Stimulated activated CD4-positive, alpha-beta T cell treated with anti-CD3 and anti-CD28 coated beads, Interleukin-4, amount 100 ng/mL, for 24 hours (primary cell): Measurements from ENCODE around the gene SUN1.
A peak's percentile ranks its signal among the peaks of the same experiment; 100 is the strongest.
"Not testable (repeated sequence)": the region's sequence is repeated elsewhere in the genome, so short reads cannot be mapped to it uniquely, and the experiment has no call there.

ENCODE experiments used
- DNase-seq: peaks from one replicate; pipeline ENCODE4 v3.0.0-alpha.2; 2020

SUN1 gene

DNA sequence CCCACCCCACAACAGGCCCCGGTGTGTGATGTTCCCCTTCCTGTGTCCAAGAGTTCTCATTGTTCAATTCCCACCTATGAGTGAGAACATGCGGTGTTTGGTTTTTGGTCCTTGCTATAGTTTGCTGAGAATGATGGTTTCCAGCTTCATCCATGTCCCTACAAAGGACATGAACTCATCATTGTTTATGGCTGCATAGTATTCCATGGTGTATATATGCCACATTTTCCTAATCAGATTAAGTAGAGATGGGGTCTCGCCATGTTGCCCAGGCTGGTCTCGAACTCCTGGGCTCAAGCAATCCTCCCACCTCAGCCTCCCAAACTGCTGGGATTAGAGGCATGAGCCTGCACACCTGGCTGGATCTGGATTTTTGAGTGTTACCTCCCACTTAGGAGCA is 28.5 kb upstream of the SUN1 start:
- not testable (repeated sequence) for DNase-seq

DNA sequence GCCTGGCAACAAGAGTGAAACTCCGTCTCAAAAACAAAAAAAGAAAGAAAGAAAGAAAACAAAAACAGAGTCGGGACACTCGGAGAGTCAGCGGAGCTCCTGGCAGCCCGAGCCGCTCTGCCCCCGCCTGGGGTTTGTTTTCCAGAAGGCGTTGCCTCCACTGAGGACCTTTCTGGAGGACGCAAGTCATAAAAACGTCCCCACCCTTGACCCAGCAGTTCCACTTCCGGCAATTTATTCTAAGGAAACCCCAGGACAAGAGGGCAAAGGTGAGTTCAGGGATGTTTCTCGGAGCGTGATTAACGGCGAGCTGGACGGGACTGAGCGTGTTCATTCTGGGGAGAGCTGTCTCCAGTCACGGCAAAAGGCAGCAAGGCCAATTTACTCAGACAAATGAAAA is 27.0 kb upstream of the SUN1 start:
- no peak for DNase-seq

DNA sequence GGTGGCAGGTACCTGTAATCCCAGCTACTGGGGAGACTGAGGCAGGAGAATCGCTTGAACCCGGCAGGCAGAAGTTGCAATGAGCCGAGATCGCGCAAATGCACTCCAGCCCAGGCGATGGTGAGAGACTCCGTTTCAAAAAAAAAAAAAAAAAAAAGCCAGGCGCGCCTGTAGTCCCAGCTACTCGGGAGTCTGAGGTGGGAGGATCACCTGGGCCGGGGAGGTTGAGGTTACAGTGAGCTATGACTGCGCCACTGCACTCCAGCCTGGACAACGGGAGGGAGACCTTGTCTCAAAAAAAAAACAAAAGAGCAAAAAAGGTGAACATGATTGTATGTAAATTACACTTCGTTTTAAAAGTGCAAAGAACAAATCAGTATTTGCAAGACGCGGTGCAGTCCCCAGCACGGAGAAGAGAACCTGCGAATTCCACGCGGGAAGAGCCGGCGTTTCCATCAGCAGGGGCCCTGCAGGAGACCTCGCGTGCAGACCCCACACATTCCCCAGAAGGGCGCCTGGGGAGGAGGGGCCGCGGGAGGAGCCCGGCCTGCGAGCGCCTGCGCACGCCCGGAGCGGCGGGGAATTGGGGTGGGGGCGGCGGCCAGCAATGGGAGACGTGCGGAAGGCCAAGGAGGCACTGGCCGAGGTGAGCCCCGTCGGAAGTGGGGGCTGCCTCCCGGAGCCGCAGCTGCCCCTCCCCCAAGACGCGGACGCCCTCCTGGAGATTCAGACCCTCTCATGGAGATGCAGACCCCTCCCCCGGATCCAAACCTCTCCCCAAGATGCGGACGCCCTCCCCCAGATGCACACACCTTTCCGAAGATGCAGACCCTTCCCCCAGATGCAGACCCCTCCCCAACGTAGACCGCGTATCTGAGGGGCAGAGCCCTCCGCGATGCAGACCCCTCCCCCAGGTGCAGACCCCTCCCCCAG is 16.7 kb upstream of the SUN1 start:
- no peak for DNase-seq

DNA sequence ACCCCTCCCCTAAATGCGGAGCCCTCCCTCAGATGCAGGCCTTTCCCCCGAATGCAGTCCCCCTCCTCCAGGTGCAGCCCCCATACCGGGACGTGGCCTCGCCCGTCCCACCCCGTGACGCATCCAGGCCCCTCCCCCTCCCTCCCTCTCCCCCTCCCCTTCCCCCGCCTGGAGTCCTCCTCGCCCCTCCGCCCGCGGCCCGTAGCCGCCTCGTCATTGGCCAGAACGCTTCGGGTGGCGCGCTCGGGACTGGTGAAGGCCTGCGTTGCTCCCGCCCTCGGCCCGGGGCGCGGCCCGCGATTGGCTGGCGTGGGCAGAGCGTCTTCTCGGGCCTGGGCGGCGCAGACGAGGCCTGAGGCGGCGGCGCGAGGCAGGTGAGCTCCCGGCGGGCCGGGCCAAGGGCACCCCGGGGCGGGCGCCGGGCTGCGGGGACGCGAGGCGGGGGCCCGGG is 16.0 kb upstream of the SUN1 start:
- DNase-seq: peak; percentile 96

DNA sequence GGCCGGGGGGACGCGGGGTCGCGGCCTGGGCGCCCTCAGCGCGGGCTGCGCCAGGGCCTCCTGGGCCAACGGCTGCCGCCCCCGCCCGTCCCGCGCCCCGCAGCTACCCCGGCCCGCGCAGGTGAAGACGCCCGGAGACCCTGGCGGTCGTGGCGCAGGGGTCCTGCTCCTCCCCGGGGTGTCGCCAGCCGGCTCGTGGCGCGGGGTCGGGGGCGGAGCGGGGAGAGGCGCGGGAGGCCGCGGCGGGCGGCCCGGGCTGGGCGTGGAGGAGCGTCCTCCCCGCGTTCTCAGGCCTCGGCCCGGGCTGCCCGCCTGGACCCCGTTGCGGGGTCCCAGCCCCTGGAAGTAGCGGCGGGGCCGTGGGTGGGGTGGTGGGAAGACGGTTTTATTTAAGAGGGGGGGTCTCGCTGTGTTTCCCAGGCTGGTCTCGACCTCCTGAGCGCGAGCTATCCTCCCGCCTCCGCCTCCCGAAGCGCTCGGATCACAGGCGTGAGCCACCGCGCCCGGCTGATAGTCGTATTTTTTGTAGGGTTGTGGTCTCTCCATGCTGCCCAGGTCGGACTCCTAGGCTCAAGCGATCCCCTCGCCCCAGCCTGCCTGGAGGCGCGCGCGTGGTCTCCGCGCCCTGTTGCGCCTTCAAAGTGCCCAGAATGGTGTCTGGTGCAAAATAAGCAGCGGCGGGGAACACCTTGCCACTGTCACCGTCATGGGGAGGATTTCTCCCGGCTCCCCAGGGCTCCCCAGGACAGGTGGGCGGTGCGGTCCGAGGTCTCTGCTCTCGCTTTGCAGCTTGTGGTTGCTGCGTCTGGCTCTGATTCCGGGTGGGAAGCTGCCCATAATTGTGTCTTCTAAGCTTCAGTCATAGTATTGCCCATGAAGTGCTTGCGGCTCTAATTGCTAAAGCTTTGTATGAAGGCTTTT is 15.3 kb upstream of the SUN1 start:
- DNase-seq: peak; percentile 64

DNA sequence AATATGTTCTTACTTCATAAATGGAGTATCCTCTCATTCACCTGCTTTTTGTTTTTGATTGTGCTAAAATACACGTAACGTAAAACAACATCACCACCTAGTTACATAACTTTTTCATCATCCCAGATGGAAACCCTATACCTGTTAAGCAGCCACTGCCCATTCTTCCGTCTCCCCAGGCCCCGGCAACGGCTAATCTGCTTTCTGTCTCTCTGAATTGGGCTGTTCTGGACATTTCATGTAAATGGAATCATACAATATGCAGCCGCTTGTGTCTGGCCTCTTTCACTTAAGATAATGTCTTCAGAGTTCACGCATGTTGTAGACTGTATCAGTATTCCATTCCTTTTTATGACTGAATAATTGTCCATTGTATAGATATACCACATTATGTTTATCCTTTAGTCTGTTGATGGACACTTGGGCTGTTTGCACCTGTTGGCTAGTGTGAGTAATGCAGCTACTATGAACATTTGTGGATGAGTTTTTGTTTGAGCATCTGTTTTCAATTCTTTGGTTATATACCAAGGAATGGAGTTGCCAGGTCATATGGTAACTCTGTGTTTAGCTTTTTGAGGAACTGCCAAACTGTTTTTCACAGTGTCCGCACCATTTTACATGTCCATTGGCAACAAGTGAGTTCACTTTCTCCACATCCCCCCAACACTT is 14.1 kb upstream of the SUN1 start:
- DNase-seq: no peak

DNA sequence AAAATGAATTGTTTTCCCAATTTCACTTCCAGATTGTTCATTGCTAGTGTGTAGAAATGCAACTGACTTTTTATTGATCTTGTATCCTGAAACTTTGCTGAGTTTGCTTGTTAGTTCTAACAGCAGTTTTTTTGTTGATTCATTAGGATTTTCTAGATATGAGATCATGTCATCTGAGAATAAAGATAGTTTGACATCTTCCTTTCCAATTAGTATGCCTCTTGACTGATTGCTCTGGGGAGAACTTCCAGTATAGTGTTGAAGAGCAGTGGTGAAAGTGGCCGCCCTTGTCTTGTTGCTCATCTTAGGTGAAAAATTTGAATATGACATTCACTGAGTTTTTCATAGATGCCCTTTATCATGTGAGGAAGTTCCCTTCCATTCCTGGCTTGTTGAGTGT is 11.9 kb upstream of the SUN1 start:
- DNase-seq: no peak

DNA sequence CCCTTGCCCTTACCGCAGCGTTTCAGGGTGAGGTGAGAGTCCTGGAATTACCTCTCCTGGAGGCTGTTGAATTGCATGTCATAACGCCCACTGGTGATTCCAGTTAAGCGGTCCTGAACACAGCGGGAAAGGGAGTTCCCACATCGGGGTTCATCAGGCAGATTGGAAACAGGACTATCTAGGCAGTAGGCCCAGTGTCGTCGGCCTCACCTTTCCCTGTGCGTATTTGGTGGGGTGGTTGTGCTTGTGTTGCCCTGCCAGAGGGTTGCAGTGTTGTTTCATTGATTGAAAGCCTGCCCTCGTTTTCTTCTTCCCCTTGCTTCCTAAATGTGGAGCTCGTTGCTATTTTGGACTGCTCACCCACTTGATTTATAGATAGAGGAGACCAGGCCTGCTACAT is 10.6 kb upstream of the SUN1 start:
- DNase-seq: no peak

DNA sequence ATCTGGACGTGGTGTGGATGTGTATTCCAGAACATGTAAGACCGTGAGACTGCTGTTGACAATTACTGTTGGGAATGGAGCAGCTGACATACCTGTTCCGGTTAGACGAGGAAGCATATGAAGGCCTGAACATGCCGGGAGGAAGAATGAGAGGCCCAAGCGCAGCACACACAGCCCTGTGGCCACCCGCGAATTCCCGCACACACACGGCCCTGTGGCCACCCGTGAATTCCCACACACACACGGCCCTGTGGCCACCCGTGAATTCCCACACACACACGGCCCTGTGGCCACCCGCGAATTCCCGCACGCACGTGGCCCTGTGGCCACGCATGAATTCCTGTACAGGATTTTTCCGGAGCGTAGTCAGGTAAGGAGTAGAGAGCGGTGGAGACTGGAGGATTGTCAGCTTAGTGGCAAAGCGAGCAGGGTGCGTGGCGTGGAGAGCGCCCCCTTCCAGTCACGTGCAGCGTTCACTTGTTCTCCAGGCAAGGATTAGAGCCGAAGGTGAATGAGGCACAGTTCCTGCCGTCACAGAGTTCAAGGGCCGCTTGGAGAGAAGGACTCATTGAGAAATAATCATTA is 9.5 kb upstream of the SUN1 start:
- DNase-seq: no peak

DNA sequence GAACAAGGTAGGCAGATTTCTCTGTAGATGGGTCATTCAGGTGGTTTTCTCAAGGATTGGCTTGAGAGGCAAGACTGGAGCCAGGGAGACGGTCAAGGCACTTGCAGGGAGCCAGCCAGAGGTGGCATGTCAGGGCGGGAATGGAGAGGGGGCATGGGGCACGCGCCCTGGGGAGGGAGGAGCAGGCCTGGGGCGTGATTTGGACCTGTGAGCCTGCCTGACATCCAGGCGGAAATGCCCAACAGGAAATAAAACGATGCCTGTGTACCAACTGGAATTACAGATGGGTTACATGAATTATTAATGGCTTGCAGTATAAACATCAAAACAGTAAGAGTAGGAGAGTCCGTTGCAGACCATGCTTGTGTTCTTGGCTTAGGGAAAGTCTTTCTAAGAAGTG is 8.6 kb upstream of the SUN1 start:
- no peak for DNase-seq

DNA sequence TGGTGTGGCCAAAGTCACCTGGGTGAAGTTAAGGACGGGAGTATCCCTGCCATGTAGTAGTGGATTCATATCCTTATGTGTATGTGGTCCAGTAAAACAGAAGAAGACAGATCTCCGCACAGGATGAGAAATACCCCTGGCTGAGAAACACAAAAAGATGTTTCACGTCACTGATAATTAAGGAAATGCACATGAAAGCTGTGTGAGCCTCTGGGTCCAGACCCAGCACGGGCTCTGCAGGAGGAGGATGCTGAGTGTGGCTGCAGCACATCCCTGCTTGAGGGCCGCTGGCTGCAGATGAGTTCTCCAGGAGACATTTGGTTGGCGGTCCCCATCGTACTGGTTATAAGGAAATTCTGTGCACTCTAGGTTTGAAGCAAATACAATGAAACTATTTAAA is 8.2 kb upstream of the SUN1 start:
- no peak for DNase-seq

DNA sequence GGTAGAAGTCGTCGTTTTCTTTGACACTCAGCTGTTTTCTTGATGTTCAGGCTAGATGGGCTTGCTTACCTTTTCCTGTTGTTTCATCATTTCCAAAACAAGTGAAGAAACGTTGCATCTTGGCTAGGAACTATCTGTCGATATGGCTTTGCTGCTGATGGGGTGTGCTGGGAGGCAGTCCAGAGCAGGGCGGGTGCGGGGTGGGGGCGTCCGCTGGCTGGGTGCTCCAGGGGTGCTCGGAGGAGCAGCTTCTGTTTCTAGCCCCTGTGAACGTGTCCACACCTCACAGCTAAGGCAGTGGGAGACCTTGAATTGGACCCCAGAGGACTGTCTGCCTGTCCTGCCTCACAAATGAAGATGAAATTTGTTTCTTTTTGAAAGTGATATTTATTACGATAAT is 7.6 kb upstream of the SUN1 start:
- no peak for DNase-seq

DNA sequence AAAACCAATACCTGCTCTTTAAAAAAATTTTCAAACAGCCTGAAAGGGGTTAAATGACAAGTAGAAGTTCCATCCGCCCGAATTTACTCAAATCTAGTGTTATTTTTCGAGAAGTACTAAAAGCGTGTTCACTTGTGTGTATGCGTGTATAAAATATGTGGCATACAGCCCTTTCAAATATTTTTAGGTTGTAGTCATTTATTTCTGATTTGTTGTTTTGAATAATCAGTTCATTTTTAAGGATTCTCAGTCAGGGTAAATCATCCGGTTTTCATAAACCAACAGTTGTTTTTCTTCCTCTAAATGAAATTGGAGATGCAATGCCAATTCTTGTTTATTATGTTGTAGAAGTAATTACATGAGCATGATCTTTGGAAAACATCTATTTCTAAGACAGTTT is 6.9 kb upstream of the SUN1 start:
- DNase-seq: no peak

DNA sequence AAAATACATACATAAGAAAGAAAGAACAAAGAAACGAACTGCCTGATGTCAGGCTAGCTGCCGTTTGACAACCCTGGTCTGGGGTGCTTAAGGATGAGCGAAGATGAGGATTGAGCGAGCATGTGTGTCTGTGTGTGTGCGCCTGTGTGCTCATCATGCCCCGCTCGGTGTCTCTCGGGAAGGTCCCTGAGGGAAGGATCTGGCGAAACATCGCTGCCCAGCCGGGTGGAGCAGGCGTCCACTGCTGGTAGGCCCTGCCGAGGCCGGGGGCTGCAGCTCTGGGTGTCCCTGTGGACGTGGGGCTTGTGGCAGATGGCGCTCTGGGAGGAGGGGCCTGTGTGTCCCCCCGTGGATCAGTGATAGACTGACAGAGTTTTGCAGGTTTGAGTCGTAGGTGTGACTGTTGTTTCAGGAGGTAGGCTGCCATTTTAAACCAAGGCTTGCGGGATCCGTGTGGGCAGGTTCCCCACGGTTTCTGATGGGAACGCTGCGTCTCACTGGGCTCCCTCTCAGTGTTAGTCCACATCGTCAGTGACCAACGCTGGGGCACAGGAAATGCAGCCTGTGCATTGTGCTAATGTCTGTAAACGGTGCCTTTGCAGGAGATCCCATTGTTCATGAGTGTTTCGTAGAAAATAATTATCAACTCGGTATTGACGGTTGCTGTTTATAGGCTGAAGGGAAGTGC is 5.9 kb upstream of the SUN1 start:
- no peak for DNase-seq

DNA sequence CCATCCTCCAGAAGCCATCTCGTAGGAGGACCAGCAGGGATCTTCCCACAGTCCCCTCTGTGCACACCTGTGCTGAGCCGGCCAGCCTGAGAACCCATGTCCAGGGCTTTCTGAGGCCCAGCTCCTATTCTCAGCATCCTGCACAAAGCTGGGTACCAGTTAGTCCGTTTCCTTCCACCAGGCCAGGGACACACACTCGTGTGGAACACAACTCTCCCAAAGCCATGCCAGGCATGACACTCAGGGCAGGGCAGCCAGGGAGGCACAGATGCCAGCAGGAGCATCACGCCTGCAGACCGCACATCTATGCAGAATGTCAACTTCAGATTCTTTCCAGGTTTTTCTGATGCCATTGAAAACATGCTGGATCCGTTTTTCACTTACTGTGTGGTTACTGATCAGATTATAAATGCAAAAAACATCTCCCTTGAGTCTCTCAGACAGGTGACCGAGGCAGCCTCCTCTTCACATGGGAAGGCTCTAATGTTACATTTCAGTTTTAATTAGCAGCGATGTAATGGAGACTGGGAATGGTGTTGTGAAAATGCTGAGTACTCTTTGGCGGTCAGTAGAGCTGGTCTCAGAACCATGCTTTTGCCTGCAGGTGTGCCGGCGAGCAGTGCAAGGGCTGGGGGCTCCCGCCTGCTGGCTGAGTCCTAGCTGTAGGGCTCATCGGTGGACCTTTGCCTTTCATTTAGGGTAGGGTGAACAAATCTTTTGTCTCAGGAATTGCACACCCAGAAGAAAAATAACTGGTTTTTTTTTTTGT is 3.3 kb upstream of the SUN1 start:
- DNase-seq: no peak

DNA sequence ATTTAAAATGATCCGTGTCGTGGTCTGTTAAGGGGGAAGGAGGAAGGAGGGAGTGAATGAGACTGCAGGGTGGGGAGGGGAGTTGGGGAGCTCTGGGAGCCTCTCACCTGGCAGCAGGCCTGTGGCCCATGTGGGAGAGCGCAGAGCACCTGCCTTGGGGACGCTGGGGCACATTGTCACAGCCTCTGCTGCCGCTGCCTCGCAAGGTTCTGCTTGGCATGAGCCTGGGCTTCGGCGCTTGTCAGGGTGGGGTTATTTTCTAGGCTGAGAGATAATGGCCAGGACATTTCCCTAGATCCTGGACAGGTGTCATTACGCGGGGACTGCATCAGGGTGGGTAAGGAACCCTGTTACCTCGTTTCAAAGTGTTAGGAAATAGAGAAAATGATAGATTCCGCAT is 2.2 kb upstream of the SUN1 start:
- DNase-seq: no peak

DNA sequence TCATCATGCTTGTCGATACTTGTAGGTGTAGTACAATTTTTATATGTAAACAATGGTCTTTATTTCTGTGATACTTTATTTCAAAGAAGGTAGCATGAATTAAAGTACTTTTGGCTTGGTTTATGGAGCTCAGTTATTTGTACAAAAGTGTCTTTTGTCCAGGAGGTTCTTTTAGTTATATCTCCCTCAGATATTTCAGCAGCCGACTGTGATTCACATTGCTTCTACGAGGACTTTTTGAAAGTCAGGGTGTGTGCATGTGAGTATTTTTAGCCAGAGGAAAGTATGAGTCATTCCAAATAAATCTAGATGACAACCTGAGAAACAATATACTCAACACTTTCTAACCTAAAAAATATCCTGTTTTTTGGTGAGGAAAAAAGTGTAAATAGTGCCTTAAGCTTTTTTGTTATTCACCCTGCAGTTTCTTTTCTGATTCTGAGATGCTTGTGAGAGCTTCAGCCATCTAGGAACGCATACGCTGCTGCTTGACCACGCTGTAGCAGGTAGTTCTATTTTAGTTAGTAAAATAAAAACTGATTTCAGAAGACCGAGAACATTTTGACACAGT is 595 bp upstream of the SUN1 start:
- DNase-seq: peak; percentile 46

DNA sequence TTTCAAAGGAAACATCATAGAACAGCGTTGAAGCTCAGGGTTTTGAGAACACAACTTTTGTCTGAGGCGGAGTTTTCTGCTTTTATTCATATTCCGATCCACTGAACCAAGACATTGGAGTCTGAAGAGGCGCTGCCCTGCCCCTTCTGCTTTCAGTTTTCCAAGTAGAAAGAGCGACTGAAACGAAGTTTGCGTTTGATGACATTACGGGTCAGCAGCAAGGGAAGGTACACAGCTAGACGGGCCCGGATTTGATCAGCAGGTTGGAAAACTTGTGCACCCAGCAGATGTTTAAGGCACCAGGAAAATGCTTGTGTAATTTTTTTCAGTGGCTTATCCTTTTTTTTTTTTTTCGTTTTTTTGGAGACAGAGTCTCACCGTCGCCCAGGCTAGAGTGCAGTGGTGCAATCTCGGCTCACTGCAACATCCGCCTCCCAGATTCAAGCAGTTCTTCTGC is 720 bp downstream of the SUN1 start:
- no peak for DNase-seq

DNA sequence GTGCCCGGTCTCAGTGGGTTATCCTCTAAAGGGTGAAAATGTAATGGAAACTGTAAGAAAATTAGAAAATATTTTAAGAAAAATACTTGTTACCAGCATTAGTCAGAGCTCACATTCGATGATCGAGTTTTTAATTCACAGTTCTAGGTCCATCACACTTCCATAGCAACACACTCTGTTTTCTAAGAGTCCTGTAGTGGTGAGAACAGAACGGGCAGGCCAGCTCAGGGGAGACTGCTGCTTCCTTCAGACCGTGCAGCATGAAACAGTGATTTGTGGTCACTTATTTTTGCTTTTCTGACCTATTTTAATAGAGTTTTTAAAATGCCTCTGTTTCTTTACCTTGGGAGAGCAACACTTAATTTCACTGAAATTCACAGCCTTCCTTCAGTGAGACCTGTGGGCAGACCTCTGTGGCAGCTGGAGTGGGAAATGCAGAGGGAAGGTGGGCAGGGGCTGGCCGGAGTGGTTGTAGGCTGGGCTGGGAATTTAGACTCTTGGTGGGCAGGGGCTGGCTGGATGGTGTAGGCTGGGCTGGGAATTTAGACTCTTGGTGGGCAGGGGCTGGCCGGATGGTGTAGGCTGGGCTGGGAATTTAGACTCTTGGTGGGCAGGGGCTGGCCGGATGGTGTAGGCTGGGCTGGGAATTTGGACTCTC is 1.5 kb downstream of the SUN1 start:
- no peak for DNase-seq

DNA sequence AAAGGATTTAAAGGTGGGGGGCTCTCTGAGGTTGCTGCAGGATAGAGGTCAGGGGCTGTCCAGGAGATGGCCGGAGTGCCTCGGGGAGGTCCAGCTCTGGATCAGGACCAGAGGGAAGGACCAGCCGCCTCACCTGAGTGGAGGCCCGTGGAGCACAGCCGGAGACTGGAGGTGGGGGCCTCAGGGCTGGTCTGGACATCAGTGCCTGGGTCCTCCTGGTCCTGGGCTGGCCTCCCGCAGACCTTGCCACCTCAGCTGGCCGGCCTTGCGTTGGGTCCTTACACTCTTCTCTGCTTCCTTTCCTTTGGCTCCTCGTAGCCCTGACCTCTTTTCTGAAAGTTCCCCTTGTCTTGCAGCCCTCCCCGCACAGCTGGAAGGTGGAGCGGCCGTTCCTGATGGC is 2.0 kb downstream of the SUN1 start:
- DNase-seq: no peak
